Measurements from ENCODE around the gene TMEM52B. TPM values are rescaled to one million over a fixed set of nuclear protein-coding genes. Genes with fewer than 3 reads are reported as not detected.

TMEM52B gene
- total RNA-seq, 2 experiments from 2014 or later: not detected

DNA sequence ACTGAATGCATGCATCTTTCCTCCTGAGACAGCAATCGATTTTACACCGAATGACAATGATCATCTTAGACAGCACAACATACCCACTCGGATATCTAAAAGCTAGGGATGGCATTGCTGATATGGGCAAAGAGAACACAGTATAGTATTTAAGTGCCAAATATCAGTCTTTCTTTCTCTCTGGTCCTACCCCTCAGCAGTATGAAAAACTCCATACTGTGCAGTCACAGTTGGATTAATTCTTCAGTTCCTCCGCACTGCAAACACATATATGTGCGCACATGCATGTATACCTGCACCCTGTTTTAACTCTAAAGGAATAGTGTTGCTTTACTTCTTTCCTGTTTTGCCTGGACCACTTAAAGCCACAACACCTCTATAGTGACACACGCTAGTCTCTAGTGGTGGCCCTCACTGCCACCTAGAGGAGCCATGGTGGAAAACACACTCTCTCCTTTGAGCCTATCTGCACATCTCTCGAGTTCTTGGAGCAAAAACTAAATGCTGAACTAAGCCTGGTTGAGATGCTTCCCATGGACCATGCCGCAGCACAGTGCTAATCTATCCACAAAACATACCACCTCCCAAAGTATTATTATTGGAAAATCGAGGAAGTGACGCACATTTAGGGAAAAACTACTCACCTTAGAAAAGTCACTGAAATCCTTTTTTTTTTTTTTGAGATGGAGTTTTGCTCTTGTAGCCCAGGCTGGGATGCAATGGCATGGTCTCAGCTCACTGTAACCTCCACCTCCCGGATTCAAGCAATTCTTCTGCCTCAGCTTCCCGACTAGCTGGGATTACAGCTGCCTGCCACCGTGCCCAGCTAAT is 11.9 kb downstream of the TMEM52B start:
- Mint-ChIP-seq H3K27me3 (peaks cover 25% of the 10 kb centered on the region), H3K9me3 (no peaks in the 10 kb centered on the region), H3K27ac (no peak overlapping the region), H3K4me1 (ENCODE audit: low read depth) (peaks cover 6% of the 10 kb centered on the region), H3K4me3 (no peak overlapping the region), H3K36me3 (ENCODE audit: low read depth) (no peaks in the 10 kb centered on the region)
- Histone ChIP-seq H3K4me3 (ENCODE audit: low read length) (no peak overlapping the region), H3K27ac (ENCODE audit: low read depth in 1 of 2, low read length in 2 of 2) (no peak overlapping the region), H3K4me1 (ENCODE audit: insufficient read depth, low read length) (no peaks in the 10 kb centered on the region), H3K27me3 (ENCODE audit: control insufficient read depth in 1 of 2, insufficient read depth in 2 of 2, low read length in 2 of 2) (peaks cover 0 to 6% of the 10 kb centered on the region in 2 experiments), H3K9me3 (ENCODE audit: control insufficient read depth in 1 of 2, insufficient read depth in 1 of 2, low read length in 2 of 2) (no peaks in the 10 kb centered on the region), H3K36me3 (ENCODE audit: insufficient read depth, low read length) (no peaks in the 10 kb centered on the region)
- intact Hi-C loops (cut with DNase I, micrococcal nuclease): loop anchor here (1.0 to 10.0 kb wide), 8 partner anchors 36 to 1496 kb away; partner anchors contain the start of gene RIMKLB (in 1 of the 2)
- CTCF ChIA-PET: interaction anchor here (0.7 to 2.0 kb wide), 2 partner anchors 38 to 56 kb away, joined by 3 to 14 read pairs; no protein-coding TSS in a partner anchor
- DNase-seq (peak; percentile 23 to 75 (median 40)), ATAC-seq (ENCODE audit: poor library complexity) (peak; percentile 100)
- TF ChIP-seq CTCF (IDR thresholded peaks at IDR 0.05): peak; percentile 80
- POLR2A ChIA-PET: no interaction called here

GRCh38 chr12:10191865-10192264 is 13.0 kb downstream of the TMEM52B start:
- intact Hi-C loops (cut with DNase I, micrococcal nuclease): loop anchor here (2.0 to 10.0 kb wide), 6 partner anchors 250 to 1497 kb away; partner anchors contain the start of gene RIMKLB (in 1 of the 2)
- Histone ChIP-seq H3K36me3 (ENCODE audit: insufficient read depth, low read length) (no peaks in the 10 kb centered on the region), H3K9me3 (ENCODE audit: control insufficient read depth in 1 of 2, insufficient read depth in 1 of 2, low read length in 2 of 2) (no peaks in the 10 kb centered on the region), H3K27me3 (ENCODE audit: control insufficient read depth in 1 of 2, insufficient read depth in 2 of 2, low read length in 2 of 2) (no peaks in the 10 kb centered on the region), H3K4me1 (ENCODE audit: insufficient read depth, low read length) (no peaks in the 10 kb centered on the region), H3K4me3 (ENCODE audit: low read length) (no peak overlapping the region), H3K27ac (ENCODE audit: low read depth in 1 of 2, low read length in 2 of 2) (no peak overlapping the region)
- Mint-ChIP-seq H3K4me1 (ENCODE audit: low read depth) (peaks cover 6% of the 10 kb centered on the region), H3K4me3 (no peak overlapping the region), H3K27me3 (peaks cover 21% of the 10 kb centered on the region), H3K36me3 (ENCODE audit: low read depth) (no peaks in the 10 kb centered on the region), H3K27ac (no peak overlapping the region), H3K9me3 (no peaks in the 10 kb centered on the region)
- no peak for ATAC-seq (ENCODE audit: poor library complexity)
- DNase-seq: no peak
- ChIA-PET POLR2A (no interaction called here), CTCF (no interaction called here)
- no peak for TF ChIP-seq CTCF (IDR thresholded peaks at IDR 0.05)

DNA sequence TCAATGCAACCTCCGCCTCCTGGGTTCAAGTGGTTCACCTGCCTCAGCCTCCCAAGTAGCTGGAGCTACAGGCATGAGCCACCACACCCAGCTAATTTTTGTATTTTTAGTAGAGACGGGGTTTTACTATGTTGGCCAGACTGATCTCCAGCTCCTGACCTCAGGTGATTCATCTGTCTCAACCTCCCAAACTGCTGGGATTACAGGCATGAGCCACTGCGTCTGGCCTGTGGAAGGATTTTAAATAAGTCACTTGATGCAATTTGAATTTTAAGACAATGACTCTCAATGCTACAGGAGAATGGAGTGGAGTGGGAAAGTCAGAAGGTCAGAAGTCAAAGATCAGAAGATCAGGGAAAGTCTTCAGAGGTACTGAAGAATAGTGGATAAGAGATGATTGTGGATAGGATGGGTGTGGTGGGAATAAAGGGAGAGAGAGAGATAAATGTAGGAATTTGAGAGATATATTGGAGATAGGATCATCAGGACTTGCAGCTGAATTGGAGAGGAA is 15.4 kb downstream of the TMEM52B start:
- H3K4me1 ChIP-seq (ENCODE audit: insufficient read depth, low read length): no peaks in the 10 kb centered on the region
- H3K4me1 Mint-ChIP-seq (ENCODE audit: low read depth): peaks cover 6% of the 10 kb centered on the region
- H3K27me3 Mint-ChIP-seq: peaks cover 21% of the 10 kb centered on the region
- no peak for TF ChIP-seq CTCF (IDR thresholded peaks at IDR 0.05)
- intact Hi-C loops (cut with DNase I, micrococcal nuclease): loop anchor here (5.0 to 10.0 kb wide), 5 partner anchors 252 to 1499 kb away; partner anchors contain the start of gene RIMKLB (in 1 of the 2)
- no peak overlapping the region for H3K27ac Mint-ChIP-seq
- H3K36me3 ChIP-seq (ENCODE audit: insufficient read depth, low read length): no peaks in the 10 kb centered on the region
- H3K9me3 Mint-ChIP-seq: no peaks in the 10 kb centered on the region
- ATAC-seq (ENCODE audit: poor library complexity) (no peak), DNase-seq (no peak)
- CTCF ChIA-PET: interaction anchor here (1.0 kb wide), 1 partner anchor 11 kb away, joined by 4 read pairs; no protein-coding TSS in a partner anchor
- POLR2A ChIA-PET: interaction anchor here (0.8 kb wide), 1 partner anchor 18 kb away, joined by 3 read pairs; the partner anchor contains the start of gene GABARAPL1
- H3K4me3 Mint-ChIP-seq: no peak overlapping the region
- no peaks in the 10 kb centered on the region for H3K27me3 ChIP-seq (ENCODE audit: control insufficient read depth in 1 of 2, insufficient read depth in 2 of 2, low read length in 2 of 2)
- no peak overlapping the region for H3K27ac ChIP-seq (ENCODE audit: low read depth in 1 of 2, low read length in 2 of 2)
- H3K36me3 Mint-ChIP-seq (ENCODE audit: low read depth): no peaks in the 10 kb centered on the region
- H3K9me3 ChIP-seq (ENCODE audit: control insufficient read depth in 1 of 2, insufficient read depth in 1 of 2, low read length in 2 of 2): no peaks in the 10 kb centered on the region
- no peak overlapping the region for H3K4me3 ChIP-seq (ENCODE audit: low read length)

Measured in CD4-positive, alpha-beta T cell (primary cell).